ENCODE results near the gene JAZF1.

JAZF1 gene

GRCh38 chr7:27958933-27959548, 221.6 kb downstream of the JAZF1 start:
- DNase-seq, result no peak

- DNase-seq, result no peak
Observed at GRCh38 chr7:27955596-27955995, 225.0 kb downstream of the JAZF1 start.

GRCh38 chr7:27955011-27955410, 225.6 kb downstream of the JAZF1 start:
- DNase-seq, result no peak

- DNase-seq, result no peak
Observed at GRCh38 chr7:27953777-27954176, 226.8 kb downstream of the JAZF1 start.

- no peak for DNase-seq
Observed at GRCh38 chr7:27953361-27953760, 227.2 kb downstream of the JAZF1 start.

GRCh38 chr7:27952456-27953285, 227.9 kb downstream of the JAZF1 start:
- DNase-seq, result no peak

GRCh38 chr7:27950123-27950522, 230.5 kb downstream of the JAZF1 start:
- no peak for DNase-seq

- no peak for DNase-seq
Observed at GRCh38 chr7:27948861-27949260, 231.7 kb downstream of the JAZF1 start.

- DNase-seq, result no peak
Observed at GRCh38 chr7:27947586-27948278, 232.9 kb downstream of the JAZF1 start.

GRCh38 chr7:27946351-27946750, 234.2 kb downstream of the JAZF1 start:
- no peak for DNase-seq

GRCh38 chr7:27945058-27945795, 235.4 kb downstream of the JAZF1 start:
- DNase-seq, result no peak

GRCh38 chr7:27944643-27945042, 236.0 kb downstream of the JAZF1 start:
- DNase-seq, result no peak

- DNase-seq, result no peak
Observed at GRCh38 chr7:27943241-27943640, 237.4 kb downstream of the JAZF1 start.

- no peak for DNase-seq
Observed at GRCh38 chr7:27942711-27943110, 237.9 kb downstream of the JAZF1 start.

- DNase-seq, result no peak
Observed at GRCh38 chr7:27941522-27941921, 239.1 kb downstream of the JAZF1 start.

GRCh38 chr7:27940341-27940740, 240.3 kb downstream of the JAZF1 start:
- no peak for DNase-seq

- no peak for DNase-seq
Observed at GRCh38 chr7:27939893-27940292, 240.7 kb downstream of the JAZF1 start.

GRCh38 chr7:27936768-27937102, 243.9 kb downstream of the JAZF1 start:
- no peak for DNase-seq

- no peak for DNase-seq
Observed at GRCh38 chr7:27936047-27936767, 244.4 kb downstream of the JAZF1 start.

GRCh38 chr7:27933671-27934565, 246.7 kb downstream of the JAZF1 start:
- DNase-seq, result no peak

GRCh38 chr7:27930910-27931476, 249.6 kb downstream of the JAZF1 start:
- DNase-seq, result no peak

All from NCI-H345 (cell line).